B cell (primary cell): Measurements from ENCODE around the gene LIPE. TPM values are rescaled to one million over a fixed set of nuclear protein-coding genes. Genes with fewer than 3 reads are reported as not detected.
A peak's percentile ranks its signal among the peaks of the same experiment; 100 is the strongest.

Source experiments
- ATAC-seq: fragments of 200-7000 bp; cut with Tn5 transposase; one replicate; pipeline ENCODE4 v1.10.0; 2021; ENCODE audit warnings: low read depth, mild to moderate bottlenecking, moderate number of reproducible peaks, moderate library complexity
- CTCF ChIA-PET: fragments of 350-600 bp; sonication (Branson Sonifier 250); formaldehyde crosslinking; loops from one replicate; lab custom pipeline; 2021; ENCODE audit warnings: antibody characterized with exemption, inconsistent platforms; lab: Charles Lee
- POLR2A ChIA-PET: fragments of 350-600 bp; sonication (Branson Sonifier 250); formaldehyde crosslinking; loops from one replicate; lab custom pipeline; 2021; ENCODE audit warnings: antibody characterized with exemption; lab: Charles Lee
- DNase-seq: peaks from one replicate; pipeline ENCODE4 v3.0.0; 2013
- H2AFZ ChIP-seq: 2 replicates; pipeline ENCODE4 v1.6.1; 2012; ENCODE audit warnings: mild to moderate bottlenecking, low read depth, low read length; ENCODE audit not compliant: insufficient read depth, poor library complexity, severe bottlenecking
- H3K27ac ChIP-seq, 2 donors: 1 replicate in 1 of 2; 2 replicates in 1 of 2; pipeline ENCODE4 v1.5.1; 2012 to 2013; ENCODE audit warnings: low read length in 2 of 2, mild to moderate bottlenecking in 2 of 2, moderate library complexity in 1 of 2
- H3K27me3 ChIP-seq, 4 experiments: fragments of 200-600 bp in 1 of 4; sonication (generic) in 1 of 4; replicated peaks in 1 of 4; 1 replicate in 2 of 4; 2 replicates in 2 of 4; pipeline versions ENCODE4 v1.6.1 to v1.7.0; 2013 to 2016; ENCODE audit warnings: low read length in 3 of 4, mild to moderate bottlenecking in 2 of 4, mixed read lengths in 1 of 4, moderate library complexity in 1 of 4; ENCODE audit not compliant: insufficient read depth in 4 of 4, control insufficient read depth in 3 of 4; ENCODE audit errors: control extremely low read depth in 1 of 4
- H3K36me3 ChIP-seq, 2 experiments: replicated peaks in 1 of 2; 1 replicate in 1 of 2; 2 replicates in 1 of 2; pipeline versions ENCODE4 v1.6.1 to v1.7.1; 2013; ENCODE audit warnings: low read length in 1 of 2; ENCODE audit not compliant: insufficient read depth in 2 of 2, control insufficient read depth in 1 of 2; ENCODE audit errors: control extremely low read depth in 1 of 2, extremely low read depth in 1 of 2
- H3K4me1 ChIP-seq, 2 donors: fragments of 200-600 bp in 1 of 2; sonication (generic) in 1 of 2; 1 replicate in 1 of 2; 2 replicates in 1 of 2; pipeline versions ENCODE4 v1.5.1 to v1.6.1; 2013 to 2017; ENCODE audit warnings: low read length in 2 of 2; ENCODE audit not compliant: control insufficient read depth in 2 of 2, insufficient read depth in 2 of 2
- H3K4me2 ChIP-seq: replicated peaks from 2 replicates; pipeline ENCODE3; 2012; ENCODE audit warnings: mild to moderate bottlenecking, low read depth, low read length; ENCODE audit not compliant: poor library complexity, severe bottlenecking
- H3K4me3 ChIP-seq, 5 experiments: fragments of 200-600 bp in 1 of 5; sonication (generic) in 1 of 5; 1 replicate in 3 of 5; 2 replicates in 2 of 5; pipeline versions ENCODE4 v1.5.1 to v1.7.0; 2011 to 2016; ENCODE audit warnings: low read length in 4 of 5, mild to moderate bottlenecking in 4 of 5, low read depth in 2 of 5, control low read depth in 1 of 5, moderate library complexity in 1 of 5; ENCODE audit not compliant: insufficient read depth in 1 of 5; ENCODE audit errors: control extremely low read depth in 1 of 5, extremely low read depth in 1 of 5
- H3K79me2 ChIP-seq: fragments of 200-600 bp; sonication (generic); one replicate; pipeline ENCODE4 v1.6.0; 2016; ENCODE audit warnings: low read length; ENCODE audit not compliant: control insufficient read depth, insufficient read depth
- H3K9ac ChIP-seq: fragments of 200-600 bp; sonication (generic); 2 replicates; pipeline ENCODE4 v1.6.1; 2017; ENCODE audit warnings: mild to moderate bottlenecking, low read length, moderate library complexity
- H3K9me3 ChIP-seq, 3 donors: one replicate each; pipeline versions ENCODE4 v1.6.1 to v1.7.1; 2013; ENCODE audit warnings: low read length in 2 of 3; ENCODE audit not compliant: control insufficient read depth in 2 of 3, insufficient read depth in 1 of 3; ENCODE audit errors: control extremely low read depth in 1 of 3
- H4K20me1 ChIP-seq: 2 replicates; pipeline ENCODE4 v1.6.0; 2012; ENCODE audit warnings: mild to moderate bottlenecking, low read length; ENCODE audit not compliant: insufficient read depth, control insufficient read depth, poor library complexity, severe bottlenecking
- H3K27ac Mint-ChIP-seq: one replicate; pipeline ENCODE4 v1.8.0; 2021; ENCODE audit warnings: mixed read lengths
- H3K27me3 Mint-ChIP-seq: one replicate; pipeline ENCODE4 v1.8.0; 2021; ENCODE audit warnings: mixed read lengths
- H3K4me1 Mint-ChIP-seq: one replicate; pipeline ENCODE4 v1.8.0; 2021; ENCODE audit warnings: mixed read lengths
- H3K4me3 Mint-ChIP-seq: one replicate; pipeline ENCODE4 v1.8.0; 2021; ENCODE audit warnings: mixed read lengths
- H3K9me3 Mint-ChIP-seq: one replicate; pipeline ENCODE4 v1.8.0; 2022; ENCODE audit warnings: mixed read lengths; ENCODE audit not compliant: insufficient read depth
- EZH2 ChIP-seq: IDR thresholded peaks from 2 replicates; pipeline ENCODE4 v1.6.1; 2012; ENCODE audit warnings: borderline replicate concordance, low read depth, mild to moderate bottlenecking, moderate library complexity, low read length; ENCODE audit not compliant: insufficient read depth, poor library complexity, severe bottlenecking
- WGBS: methylation state at CpG from one replicate; pipeline ENCODE4 v1.1.5; 2013; ENCODE audit warnings: missing lambda C conversion rate; ENCODE audit not compliant: insufficient coverage; 5-methylcytosine and 5-hydroxymethylcytosine counted together
- intact Hi-C: fragments of 100-400 bp; cut with micrococcal nuclease; formaldehyde crosslinking; loops from one replicate; pipeline ENCODE4 v1.10.0; 2022
- polyA plus RNA-seq: library from polyadenylated mRNA; depleted of rRNA; stranded (reverse); fragments of >200 nt; gene quantifications from 2 replicates; pipeline ENCODE4 v1.2.3, GENCODE V29; 2012
- total RNA-seq, 2 donors: library from RNA; stranded (reverse); fragments of 120-200 nt in 1 of 2; gene quantifications; 1 replicate in 1 of 2; 2 replicates in 1 of 2; pipeline versions ENCODE4 v1.2.3 to v1.2.4, GENCODE V29; 2013 to 2022
- TF ChIP-seq, protein P1 (sequence below): fragments of 200-600 bp; IDR thresholded peaks from one replicate; pipeline ENCODE4 v1.8.0; 2022; ENCODE audit warnings: antibody characterized with exemption, mild to moderate bottlenecking

The LIPE gene
- total and polyA plus RNA-seq, 2 donors (not counting 1 experiment from before 2014, with no cell fraction given): 46.9 to 49.4 TPM

DNA sequence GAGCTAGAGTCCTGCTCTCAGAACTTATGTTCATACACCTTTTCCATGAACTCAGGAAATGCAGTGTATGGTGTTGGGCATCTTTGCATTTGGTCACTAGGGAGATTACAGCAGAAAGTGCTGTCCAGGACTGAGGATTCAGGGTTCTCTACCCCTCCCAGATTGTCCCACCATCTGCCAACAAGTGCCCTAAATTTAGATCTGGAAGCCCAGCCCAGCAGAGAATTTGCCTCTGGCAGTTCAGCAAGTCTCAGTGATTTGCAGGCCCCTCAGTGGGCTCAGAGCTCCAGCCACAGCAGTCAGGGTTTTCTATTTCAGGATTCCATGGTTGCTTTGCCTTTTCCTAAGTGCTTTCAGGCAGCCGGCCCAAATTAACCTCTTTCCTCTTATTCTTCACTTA, 60.5 kb downstream of the LIPE start:
- no peak for DNase-seq
- CTCF ChIA-PET: no interaction called here
- H3K4me1 ChIP-seq: peaks cover 45 to 62% of the 10 kb centered on the region in 2 donors
- H3K4me3 Mint-ChIP-seq: peak overlapping the region; percentile 45
- H3K27me3 Mint-ChIP-seq: no peaks in the 10 kb centered on the region
- H3K9me3 ChIP-seq: peaks cover 0 to 9% (median 7%) of the 10 kb centered on the region in 3 donors
- peaks cover 53% of the 10 kb centered on the region for H3K4me1 Mint-ChIP-seq
- H4K20me1 ChIP-seq: no peaks in the 10 kb centered on the region
- WGBS: no CpG with 5 or more reads among the region's 1 CpG
- H3K27me3 ChIP-seq: no peaks in the 10 kb centered on the region
- no peak overlapping the region for H3K9ac ChIP-seq
- intact Hi-C loops: no loop called here
- no peak overlapping the region for H3K4me2 ChIP-seq
- H3K4me3 ChIP-seq: no peak overlapping the region
- TF ChIP-seq EZH2: no peak
- TF ChIP-seq, protein P1, sequence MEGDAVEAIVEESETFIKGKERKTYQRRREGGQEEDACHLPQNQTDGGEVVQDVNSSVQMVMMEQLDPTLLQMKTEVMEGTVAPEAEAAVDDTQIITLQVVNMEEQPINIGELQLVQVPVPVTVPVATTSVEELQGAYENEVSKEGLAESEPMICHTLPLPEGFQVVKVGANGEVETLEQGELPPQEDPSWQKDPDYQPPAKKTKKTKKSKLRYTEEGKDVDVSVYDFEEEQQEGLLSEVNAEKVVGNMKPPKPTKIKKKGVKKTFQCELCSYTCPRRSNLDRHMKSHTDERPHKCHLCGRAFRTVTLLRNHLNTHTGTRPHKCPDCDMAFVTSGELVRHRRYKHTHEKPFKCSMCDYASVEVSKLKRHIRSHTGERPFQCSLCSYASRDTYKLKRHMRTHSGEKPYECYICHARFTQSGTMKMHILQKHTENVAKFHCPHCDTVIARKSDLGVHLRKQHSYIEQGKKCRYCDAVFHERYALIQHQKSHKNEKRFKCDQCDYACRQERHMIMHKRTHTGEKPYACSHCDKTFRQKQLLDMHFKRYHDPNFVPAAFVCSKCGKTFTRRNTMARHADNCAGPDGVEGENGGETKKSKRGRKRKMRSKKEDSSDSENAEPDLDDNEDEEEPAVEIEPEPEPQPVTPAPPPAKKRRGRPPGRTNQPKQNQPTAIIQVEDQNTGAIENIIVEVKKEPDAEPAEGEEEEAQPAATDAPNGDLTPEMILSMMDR: no peak
- no peaks in the 10 kb centered on the region for H3K9me3 Mint-ChIP-seq
- H3K79me2 ChIP-seq: peaks cover 13% of the 10 kb centered on the region
- POLR2A ChIA-PET: no interaction called here
- H3K27ac Mint-ChIP-seq: peak overlapping the region; percentile 86
- H2AFZ ChIP-seq: no peak overlapping the region
- no peak for ATAC-seq
- peak overlapping the region in 1 of 2 donors; percentile 87 for H3K27ac ChIP-seq
- H3K36me3 ChIP-seq: no peaks in the 10 kb centered on the region

DNA sequence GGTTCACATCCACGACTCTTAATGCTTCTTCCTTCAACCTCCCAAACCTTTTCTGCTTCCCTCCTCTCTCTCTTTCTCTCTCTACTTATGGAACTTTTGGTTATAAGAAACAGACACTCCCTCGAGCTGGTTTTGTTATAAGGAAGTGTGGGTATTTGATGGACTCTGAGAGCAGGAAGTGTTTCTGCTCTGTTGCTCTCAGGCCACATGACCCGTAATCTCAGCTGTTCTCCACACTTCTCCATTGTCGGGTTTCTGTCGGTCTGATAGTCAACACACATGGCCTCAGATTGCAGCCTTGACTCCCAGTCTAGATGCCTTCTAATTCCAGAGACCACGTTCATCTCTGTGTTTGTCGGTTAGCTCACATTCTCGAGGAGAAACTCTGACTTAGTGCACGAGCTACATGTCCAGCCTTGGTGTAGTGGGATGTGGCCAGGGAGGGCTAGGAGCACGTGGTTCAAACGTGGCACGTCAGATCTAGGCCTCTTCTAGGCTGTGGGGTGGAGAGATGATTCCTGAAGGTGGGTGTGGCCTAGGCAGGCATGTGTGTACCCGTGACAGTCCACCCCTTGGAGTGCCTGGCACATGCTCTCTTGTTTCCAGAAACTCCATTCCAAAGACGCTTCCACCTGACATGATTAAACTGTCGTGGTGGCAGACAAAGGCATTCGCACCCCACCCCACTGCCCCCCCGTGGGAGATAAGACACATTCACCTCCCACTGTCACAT, 63.4 kb downstream of the LIPE start:
- Mint-ChIP-seq H3K4me3 (peak overlapping the region; percentile 17), H3K27ac (peak overlapping the region; percentile 86), H3K27me3 (no peaks in the 10 kb centered on the region), H3K9me3 (no peaks in the 10 kb centered on the region), H3K4me1 (peaks cover 47% of the 10 kb centered on the region)
- ATAC-seq (peak; percentile 54), DNase-seq (peak; percentile 82)
- Histone ChIP-seq H3K27ac (peak overlapping the region; percentile 81 to 87), H3K36me3 (no peaks in the 10 kb centered on the region), H3K4me2 (peak overlapping the region; percentile 62), H3K4me1 (peaks cover 38 to 47% of the 10 kb centered on the region in 2 donors), H3K79me2 (peaks cover 7% of the 10 kb centered on the region), H3K9ac (no peak overlapping the region), H3K4me3 (peak overlapping the region in 1 of 5 experiments; percentile 11), H4K20me1 (no peaks in the 10 kb centered on the region), H2AFZ (peak overlapping the region; percentile 41), H3K9me3 (peaks cover 0 to 9% (median 7%) of the 10 kb centered on the region in 3 donors), H3K27me3 (no peaks in the 10 kb centered on the region)
- ChIA-PET CTCF (interaction anchor here (1.6 to 3.6 kb wide), 2 partner anchors 37 to 56 kb away, joined by 7 to 18 read pairs; no protein-coding TSS in a partner anchor), POLR2A (interaction anchor here (0.8 to 1.5 kb wide), 2 partner anchors 16 to 23 kb away, joined by 3 to 8 read pairs; no protein-coding TSS in a partner anchor)
- WGBS: 78% methylated on average over 15 of the region's 17 CpGs
- intact Hi-C loops: no loop called here
- TF ChIP-seq EZH2: no peak
- TF ChIP-seq, protein P1: no peak
